CD14-positive monocyte (primary cell): ENCODE results near the gene CDK3. TPM values are rescaled to one million over a fixed set of nuclear protein-coding genes. Genes with fewer than 3 reads are reported as not detected.

ENCODE experiments used
- DNase-seq, 3 donors: peaks; one replicate each; pipeline ENCODE4 v3.0.0-alpha.2; 2011 to 2022
- H2AFZ ChIP-seq: 2 replicates; pipeline ENCODE4 v1.6.0; 2012; ENCODE audit warnings: mild to moderate bottlenecking, low read depth, low read length, inconsistent platforms; ENCODE audit not compliant: insufficient read depth, poor library complexity, severe bottlenecking
- H3K27ac ChIP-seq, 2 donors: 1 replicate in 1 of 2; 2 replicates in 1 of 2; pipeline ENCODE4 v1.5.1; 2012 to 2013; ENCODE audit warnings: low read length in 2 of 2, control low read depth in 1 of 2, inconsistent platforms in 1 of 2, low read depth in 1 of 2, mild to moderate bottlenecking in 1 of 2
- H3K27me3 ChIP-seq, 2 donors: one replicate each; pipeline versions ENCODE4 v1.6.0 to v1.6.1; 2011 to 2013; ENCODE audit warnings: low read length in 2 of 2; ENCODE audit not compliant: control insufficient read depth in 2 of 2, insufficient read depth in 2 of 2
- H3K36me3 ChIP-seq, 2 donors: replicated peaks in 1 of 2; 1 replicate in 1 of 2; 2 replicates in 1 of 2; pipeline versions ENCODE4 v1.5.1 to v1.6.1; 2012 to 2013; ENCODE audit warnings: low read length in 2 of 2, control low read depth in 1 of 2, inconsistent platforms in 1 of 2, mild to moderate bottlenecking in 1 of 2; ENCODE audit not compliant: insufficient read depth in 2 of 2, control insufficient read depth in 1 of 2
- H3K4me1 ChIP-seq, 2 donors: 1 replicate in 1 of 2; 2 replicates in 1 of 2; pipeline versions ENCODE4 v1.5.1 to v1.6.1; 2012 to 2013; ENCODE audit warnings: low read length in 2 of 2, control low read depth in 1 of 2, inconsistent platforms in 1 of 2, mild to moderate bottlenecking in 1 of 2, moderate library complexity in 1 of 2; ENCODE audit not compliant: insufficient read depth in 2 of 2, control insufficient read depth in 1 of 2
- H3K4me2 ChIP-seq: replicated peaks from 2 replicates; pipeline ENCODE3; 2012; ENCODE audit warnings: low read length, moderate library complexity, mild to moderate bottlenecking; ENCODE audit not compliant: poor library complexity, severe bottlenecking; ENCODE audit errors: extremely low read depth
- H3K4me3 ChIP-seq, 3 experiments: fragments of 200-600 bp in 1 of 3; sonication (generic) in 1 of 3; replicated peaks in 1 of 3; 1 replicate in 2 of 3; 2 replicates in 1 of 3; pipeline ENCODE4 v1.5.1; 2011 to 2013; ENCODE audit warnings: low read length in 3 of 3, mild to moderate bottlenecking in 3 of 3, control low read depth in 2 of 3, low read depth in 2 of 3, inconsistent platforms in 1 of 3, moderate library complexity in 1 of 3
- H3K79me2 ChIP-seq: 2 replicates; pipeline ENCODE4 v1.6.0; 2012; ENCODE audit warnings: mild to moderate bottlenecking, control low read depth, inconsistent platforms, low read length, moderate library complexity; ENCODE audit not compliant: insufficient read depth
- H3K9ac ChIP-seq: 2 replicates; pipeline ENCODE4 v1.6.0; 2017; ENCODE audit warnings: low read length, mild to moderate bottlenecking; ENCODE audit not compliant: insufficient read depth, poor library complexity, severe bottlenecking
- H3K9me3 ChIP-seq, 2 donors: replicated peaks in 1 of 2; 1 replicate in 1 of 2; 2 replicates in 1 of 2; pipeline versions ENCODE4 v1.5.1 to v1.6.1; 2012 to 2013; ENCODE audit warnings: low read length in 2 of 2, control low read depth in 1 of 2; ENCODE audit not compliant: control insufficient read depth in 1 of 2, insufficient read depth in 1 of 2
- H4K20me1 ChIP-seq: 2 replicates; pipeline ENCODE4 v1.6.0; 2012; ENCODE audit warnings: mild to moderate bottlenecking, low read length, control low read depth, moderate library complexity; ENCODE audit not compliant: insufficient read depth
- H3K27ac Mint-ChIP-seq, 7 donors: one replicate each; pipeline ENCODE4 v1.8.0; 2020; ENCODE audit warnings: mild to moderate bottlenecking in 7 of 7, mixed read lengths in 7 of 7, moderate library complexity in 6 of 7, inconsistent platforms in 2 of 7
- H3K27me3 Mint-ChIP-seq, 3 donors: one replicate each; pipeline ENCODE4 v1.8.0; 2021 to 2022; ENCODE audit warnings: low read depth in 3 of 3, mild to moderate bottlenecking in 3 of 3, mixed read lengths in 3 of 3, moderate library complexity in 3 of 3, inconsistent platforms in 1 of 3
- H3K36me3 Mint-ChIP-seq, 2 donors: one replicate each; pipeline ENCODE4 v1.8.0; 2020; ENCODE audit warnings: mixed read lengths in 2 of 2, inconsistent platforms in 1 of 2, mild to moderate bottlenecking in 1 of 2
- H3K4me1 Mint-ChIP-seq: one replicate; pipeline ENCODE4 v1.8.0; 2020; ENCODE audit warnings: mild to moderate bottlenecking, mixed read lengths
- H3K4me3 Mint-ChIP-seq, 2 donors: one replicate each; pipeline ENCODE4 v1.8.0; 2020; ENCODE audit warnings: mild to moderate bottlenecking in 2 of 2, mixed read lengths in 2 of 2, moderate library complexity in 1 of 2
- H3K9me3 Mint-ChIP-seq, 7 donors: one replicate each; pipeline ENCODE4 v1.8.0; 2020 to 2022; ENCODE audit warnings: mixed read lengths in 7 of 7, mild to moderate bottlenecking in 6 of 7, moderate library complexity in 6 of 7, inconsistent platforms in 2 of 7
- WGBS: methylation state at CpG from one replicate; pipeline ENCODE4 v1.1.5; 2013; ENCODE audit warnings: missing lambda C conversion rate; ENCODE audit not compliant: insufficient coverage; 5-methylcytosine and 5-hydroxymethylcytosine counted together
- intact Hi-C, 2 donors: fragments of 100-400 bp; cut with micrococcal nuclease; formaldehyde crosslinking; loops; one replicate each; pipeline versions ENCODE4 v1.15.0 to v1.15.1; 2023
- polyA plus RNA-seq, 3 donors: library from polyadenylated mRNA; depleted of rRNA in 1 of 3; unstranded in 2 of 3; stranded (reverse) in 1 of 3; fragments of 300-500 nt in 2 of 3; fragments of >200 nt in 1 of 3; fragmentation: Illumina TruSeq in 2 of 3; gene quantifications; 1 replicate in 2 of 3; 2 replicates in 1 of 3; pipeline ENCODE4 v1.2.3, GENCODE V29; 2012 to 2021
- TF ChIP-seq, protein P1 (sequence below): fragments of 200-600 bp; IDR thresholded peaks from one replicate; pipeline ENCODE4 v1.8.0; 2022; ENCODE audit warnings: antibody characterized with exemption, mild to moderate bottlenecking

CDK3 gene
- polyA plus RNA-seq, 3 donors: 25.5 TPM; not detected in 2

GRCh38 chr17:76033139-76033538, 32.5 kb downstream of the CDK3 start:
- TF ChIP-seq, protein P1, sequence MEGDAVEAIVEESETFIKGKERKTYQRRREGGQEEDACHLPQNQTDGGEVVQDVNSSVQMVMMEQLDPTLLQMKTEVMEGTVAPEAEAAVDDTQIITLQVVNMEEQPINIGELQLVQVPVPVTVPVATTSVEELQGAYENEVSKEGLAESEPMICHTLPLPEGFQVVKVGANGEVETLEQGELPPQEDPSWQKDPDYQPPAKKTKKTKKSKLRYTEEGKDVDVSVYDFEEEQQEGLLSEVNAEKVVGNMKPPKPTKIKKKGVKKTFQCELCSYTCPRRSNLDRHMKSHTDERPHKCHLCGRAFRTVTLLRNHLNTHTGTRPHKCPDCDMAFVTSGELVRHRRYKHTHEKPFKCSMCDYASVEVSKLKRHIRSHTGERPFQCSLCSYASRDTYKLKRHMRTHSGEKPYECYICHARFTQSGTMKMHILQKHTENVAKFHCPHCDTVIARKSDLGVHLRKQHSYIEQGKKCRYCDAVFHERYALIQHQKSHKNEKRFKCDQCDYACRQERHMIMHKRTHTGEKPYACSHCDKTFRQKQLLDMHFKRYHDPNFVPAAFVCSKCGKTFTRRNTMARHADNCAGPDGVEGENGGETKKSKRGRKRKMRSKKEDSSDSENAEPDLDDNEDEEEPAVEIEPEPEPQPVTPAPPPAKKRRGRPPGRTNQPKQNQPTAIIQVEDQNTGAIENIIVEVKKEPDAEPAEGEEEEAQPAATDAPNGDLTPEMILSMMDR: no peak

GRCh38 chr17:76034428-76035350, 34.0 kb downstream of the CDK3 start:
- H3K9me3 ChIP-seq: no peaks in the 10 kb centered on the region
- intact Hi-C loops: no loop called here
- H3K9ac ChIP-seq: no peak overlapping the region
- peaks cover 21 to 26% of the 10 kb centered on the region in 2 donors for H3K36me3 Mint-ChIP-seq
- H3K79me2 ChIP-seq: no peaks in the 10 kb centered on the region
- 94% methylated on average over 10 of the region's 13 CpGs for WGBS
- no peak for DNase-seq
- no peak overlapping the region for H3K4me3 Mint-ChIP-seq
- no peak overlapping the region for H3K27ac ChIP-seq
- peaks cover 16 to 21% of the 10 kb centered on the region in 2 donors for H3K36me3 ChIP-seq
- H3K27ac Mint-ChIP-seq: no peak overlapping the region
- peaks cover 4% of the 10 kb centered on the region for H3K4me1 Mint-ChIP-seq
- peaks cover 4 to 6% (median 5%) of the 10 kb centered on the region in 3 donors for H3K27me3 Mint-ChIP-seq
- H2AFZ ChIP-seq: no peak overlapping the region
- H3K27me3 ChIP-seq: no peaks in the 10 kb centered on the region
- no peak overlapping the region for H3K4me3 ChIP-seq
- no peaks in the 10 kb centered on the region for H3K9me3 Mint-ChIP-seq
- H4K20me1 ChIP-seq: no peaks in the 10 kb centered on the region
- no peak overlapping the region for H3K4me2 ChIP-seq
- TF ChIP-seq, protein P1: no peak
- H3K4me1 ChIP-seq: peaks cover 2 to 4% of the 10 kb centered on the region in 2 donors

More at GRCh38 chr17:76033139-76033538, 32.5 kb downstream of the CDK3 start:
- no peak overlapping the region for H3K27ac Mint-ChIP-seq
- H3K27me3 Mint-ChIP-seq: peaks cover 12 to 14% (median 12%) of the 10 kb centered on the region in 3 donors
- peaks cover 0 to 2% of the 10 kb centered on the region in 2 donors for H3K27me3 ChIP-seq
- H3K9me3 ChIP-seq: no peaks in the 10 kb centered on the region
- DNase-seq: no peak
- H3K9me3 Mint-ChIP-seq: peaks cover 0 to 6% (median 0%) of the 10 kb centered on the region in 7 donors
- no peak overlapping the region for H3K4me2 ChIP-seq
- H2AFZ ChIP-seq: no peak overlapping the region
- H3K27ac ChIP-seq: no peak overlapping the region
- H3K4me3 Mint-ChIP-seq: no peak overlapping the region
- no peak overlapping the region for H3K9ac ChIP-seq
- H3K36me3 Mint-ChIP-seq: peaks cover 6 to 10% of the 10 kb centered on the region in 2 donors
- 97% methylated on average over 6 of the region's 6 CpGs for WGBS
- intact Hi-C loops: no loop called here
- H3K4me3 ChIP-seq: no peak overlapping the region
- H3K79me2 ChIP-seq: no peaks in the 10 kb centered on the region
- peaks cover 7 to 10% of the 10 kb centered on the region in 2 donors for H3K4me1 ChIP-seq
- no peaks in the 10 kb centered on the region for H4K20me1 ChIP-seq
- peaks cover 12% of the 10 kb centered on the region for H3K4me1 Mint-ChIP-seq
- H3K36me3 ChIP-seq: peaks cover under 1 to 6% of the 10 kb centered on the region in 2 donors
